LoVo (cell line): Measurements from ENCODE around the gene TPM4.
"Not testable (repeated sequence)": the region's sequence is repeated elsewhere in the genome, so short reads cannot be mapped to it uniquely, and the experiment has no call there.

Source experiments
- DNase-seq: peaks from one replicate; pipeline ENCODE4 v3.0.0-alpha.2; 2016; ENCODE audit warnings: low spot score

Gene TPM4

DNA sequence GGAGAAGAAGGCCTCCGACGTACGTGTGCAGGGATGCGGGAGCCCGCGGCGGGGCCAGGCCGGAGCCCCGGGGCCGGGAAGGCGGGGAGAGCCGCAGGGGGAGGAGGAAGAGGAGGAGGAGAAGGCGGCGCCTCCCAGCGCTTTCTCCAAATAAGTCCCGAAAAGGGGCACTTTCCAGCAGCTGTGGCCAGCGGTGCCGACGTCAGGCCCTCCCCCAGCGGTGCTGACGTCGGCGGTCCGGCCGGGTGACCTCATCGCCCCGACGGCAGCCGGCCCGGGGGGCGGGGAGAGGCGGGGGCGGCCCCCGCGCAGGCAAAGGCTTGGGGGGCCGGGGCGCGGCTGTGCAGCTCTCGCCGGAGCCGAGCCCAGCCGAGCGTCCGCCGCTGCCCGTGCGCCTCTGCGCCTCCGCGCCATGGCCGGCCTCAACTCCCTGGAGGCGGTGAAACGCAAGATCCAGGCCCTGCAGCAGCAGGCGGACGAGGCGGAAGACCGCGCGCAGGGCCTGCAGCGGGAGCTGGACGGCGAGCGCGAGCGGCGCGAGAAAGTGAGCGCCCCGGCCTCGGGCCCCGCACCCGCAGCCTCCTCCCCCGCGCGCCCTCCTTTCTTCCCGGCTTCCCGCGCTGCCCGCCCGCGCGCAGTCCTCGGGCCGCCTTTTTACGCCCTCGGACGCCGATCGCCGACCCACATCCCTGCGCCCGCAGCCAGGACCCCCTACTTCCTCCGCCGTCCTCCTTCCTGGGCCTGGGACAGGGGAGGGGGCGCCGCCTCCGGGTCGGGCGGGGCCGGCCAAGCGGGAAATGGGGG, at the start of gene TPM4:
Gene TPM4 (plus strand): TSS at position 342 of the 804 bp plus-strand sequence. CDS start 71 bp downstream, at position 413.
- peak; percentile 80 for DNase-seq

DNA sequence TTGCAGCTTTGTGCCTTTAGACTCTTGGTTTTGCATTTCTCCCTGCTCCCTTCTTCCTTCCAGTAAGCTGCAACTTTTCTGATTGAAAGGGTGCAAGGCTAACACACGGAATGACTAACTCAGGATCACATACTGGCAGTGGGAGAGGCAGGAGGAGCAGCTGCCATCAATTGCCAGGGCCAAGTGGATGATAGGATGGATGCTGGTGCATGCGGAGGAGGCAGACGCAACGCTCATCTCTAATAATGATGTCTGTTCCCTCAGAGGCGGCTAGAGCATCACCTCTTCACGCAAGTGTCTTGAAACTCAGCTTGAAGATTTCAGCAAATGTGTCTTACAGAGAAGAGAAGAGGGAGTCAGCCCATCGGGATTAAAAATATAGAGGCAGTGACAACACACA, 49.5 kb upstream of the TPM4 start:
- no peak for DNase-seq

DNA sequence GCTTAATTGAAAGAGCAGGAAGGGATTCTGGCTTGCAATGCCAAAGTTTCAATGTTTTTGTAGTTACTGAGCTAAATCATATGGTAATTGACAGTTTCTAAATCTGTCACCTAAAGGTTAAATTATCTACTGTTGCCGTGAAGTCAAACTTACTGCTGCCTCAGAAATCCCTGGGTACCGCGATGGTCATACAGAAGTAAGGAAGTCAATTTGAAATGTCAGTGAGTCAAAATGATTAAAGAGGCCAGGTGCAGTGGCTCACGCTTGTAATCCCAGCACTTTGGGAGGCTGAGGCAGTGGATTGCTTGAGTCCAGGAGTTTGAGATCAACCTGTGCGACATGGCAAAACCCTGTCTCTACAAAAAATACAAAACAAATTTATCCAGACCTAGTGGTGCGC, 48.8 kb upstream of the TPM4 start:
- no peak for DNase-seq

DNA sequence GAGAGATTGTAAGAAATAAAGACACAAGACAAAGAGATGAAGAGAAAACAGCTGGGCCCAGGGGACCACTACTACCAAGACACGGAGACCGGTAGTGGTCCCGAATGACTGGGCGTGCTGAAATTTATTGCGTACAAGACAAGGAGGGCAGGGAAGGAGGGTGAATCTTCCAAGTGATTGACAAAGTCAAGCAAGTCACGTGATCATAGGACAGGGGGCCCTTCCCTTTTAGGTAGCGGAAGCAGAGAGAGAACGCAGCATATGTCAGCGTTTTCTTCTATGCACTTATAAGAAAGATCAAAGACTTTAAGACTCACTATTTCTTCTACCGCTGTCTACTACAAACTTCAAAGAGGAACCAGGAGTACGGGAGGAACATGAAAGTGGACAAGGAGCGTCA, 46.1 kb upstream of the TPM4 start:
- DNase-seq: not testable (repeated sequence)

DNA sequence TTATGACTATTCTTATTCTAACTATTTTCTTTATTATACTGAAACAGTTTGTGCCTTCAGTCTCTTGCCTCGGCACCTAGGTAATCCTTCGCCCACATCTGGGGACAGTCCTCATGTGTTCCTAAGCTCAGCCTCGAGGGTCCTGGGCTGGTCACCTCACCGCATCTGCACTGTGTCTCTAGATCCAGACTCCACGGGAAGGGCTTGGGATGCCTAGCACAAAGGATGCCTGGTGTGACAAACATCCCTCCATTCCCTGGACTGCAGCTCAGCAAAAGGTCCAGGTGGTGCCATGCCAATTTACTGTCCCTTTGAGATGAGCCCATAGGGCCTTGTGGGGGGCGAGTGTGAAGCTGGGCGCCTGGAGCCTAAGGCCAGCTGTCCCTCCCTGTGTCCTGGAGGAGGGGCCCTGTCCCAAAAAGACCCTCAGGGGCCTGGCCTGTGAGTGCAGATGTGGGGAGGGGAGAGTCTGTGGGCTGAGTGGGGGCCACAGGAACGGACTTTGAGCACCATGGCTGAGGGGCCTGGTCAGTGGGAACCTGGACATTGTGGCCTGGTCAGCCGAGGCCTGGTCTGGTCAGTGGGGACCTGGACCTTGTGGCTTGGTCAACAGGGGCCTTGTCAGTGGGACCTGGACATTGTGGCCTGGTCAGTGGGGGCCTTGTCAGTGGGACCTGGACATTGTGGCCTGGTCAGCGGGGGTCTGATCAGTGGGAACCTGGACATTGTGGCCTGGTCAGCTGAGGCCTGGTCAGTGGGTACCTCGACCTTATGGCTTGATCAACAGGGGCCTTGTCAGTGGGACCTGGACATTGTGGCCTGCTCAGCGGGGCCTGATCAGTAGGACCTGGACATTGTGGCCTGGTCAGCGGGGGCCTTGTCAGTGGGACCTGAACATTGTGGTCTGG, 45.1 kb upstream of the TPM4 start:
- no peak for DNase-seq

DNA sequence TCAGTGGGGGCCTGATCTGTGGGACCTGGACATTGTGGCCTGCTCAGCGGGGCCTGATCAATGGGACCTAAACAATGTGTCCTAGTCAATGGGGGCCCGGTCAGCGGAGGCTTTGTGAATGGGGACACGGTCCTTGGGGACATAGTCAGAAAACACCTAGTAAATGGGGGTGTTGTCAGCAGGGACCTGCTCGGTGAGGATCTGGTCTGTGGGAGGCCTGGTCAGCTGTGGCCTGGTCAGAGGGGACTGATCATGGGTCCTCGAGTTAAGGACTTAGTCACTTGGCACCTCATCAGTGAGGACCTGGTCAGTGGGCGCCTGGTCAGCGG, 44.5 kb upstream of the TPM4 start:
- DNase-seq: no peak

DNA sequence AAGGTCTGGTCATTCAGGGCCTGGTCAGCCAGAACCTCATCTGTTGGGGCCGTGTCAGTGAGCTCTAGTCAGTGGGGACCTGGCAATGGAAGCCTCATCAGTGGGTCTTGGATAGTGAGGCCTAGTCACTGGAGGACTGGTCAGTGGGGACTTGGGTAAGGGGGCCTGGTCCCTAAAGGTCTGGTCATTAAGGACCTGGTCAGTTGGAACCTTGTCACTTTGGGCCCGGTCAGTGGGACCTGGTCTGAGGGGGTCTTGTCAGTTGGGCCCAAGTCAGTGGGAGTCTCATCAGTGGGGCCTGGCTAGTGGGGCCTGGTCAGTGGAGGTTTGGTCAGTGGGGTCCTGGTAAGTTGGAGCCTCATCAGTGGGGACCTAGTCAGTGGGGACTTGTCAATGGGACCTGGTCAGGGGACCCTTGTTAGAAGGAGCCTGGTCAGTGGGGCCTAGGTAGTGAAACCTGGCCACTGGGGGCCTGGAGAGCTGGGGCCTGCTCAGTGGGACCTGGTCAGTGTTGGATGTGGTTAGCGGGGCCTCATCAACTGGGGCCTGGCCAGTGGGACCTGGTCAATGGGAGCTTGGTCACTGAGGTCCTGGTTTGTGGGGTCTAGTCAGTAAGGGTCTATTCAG, 43.7 kb upstream of the TPM4 start:
- no peak for DNase-seq

DNA sequence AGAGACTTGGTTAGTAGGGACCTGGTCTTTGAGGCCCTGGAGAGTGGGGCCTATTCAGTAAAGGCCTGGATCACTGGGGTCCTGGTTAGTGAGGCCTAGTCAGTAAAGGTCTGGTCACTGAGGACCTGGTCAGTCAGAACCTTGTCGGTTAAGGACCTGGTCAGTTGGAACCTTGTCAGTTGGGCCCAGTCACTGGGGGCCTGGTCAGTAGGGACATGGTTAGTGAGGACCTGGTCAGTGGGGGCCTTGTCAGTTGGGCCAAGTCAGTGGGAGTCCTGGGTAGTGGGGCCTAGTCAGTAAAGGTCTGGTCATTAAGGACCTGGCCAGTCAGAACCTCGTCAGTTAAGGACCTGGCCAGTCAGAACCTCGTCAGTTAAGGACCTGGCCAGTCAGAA, 43.2 kb upstream of the TPM4 start:
- DNase-seq: no peak

DNA sequence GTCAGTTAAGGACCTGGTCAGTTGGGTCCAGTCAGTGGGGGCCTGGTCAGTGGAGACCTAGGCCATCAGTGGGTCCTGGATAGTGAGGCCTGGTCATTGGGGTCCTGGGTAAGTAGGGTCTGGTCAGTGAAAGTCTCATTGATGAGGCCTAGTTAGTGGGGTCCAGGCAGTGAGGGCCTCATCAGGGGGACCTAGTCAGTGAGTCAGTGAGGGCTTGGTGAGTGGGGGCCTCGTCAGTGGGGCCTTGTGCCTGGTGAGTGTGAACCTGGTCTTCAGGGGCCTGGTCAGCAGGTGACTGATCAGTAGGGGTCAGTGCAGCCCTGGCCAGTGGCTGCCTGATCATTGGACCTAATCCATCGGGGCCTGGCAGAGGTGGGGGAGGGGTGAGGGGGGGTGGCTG, 42.6 kb upstream of the TPM4 start:
- DNase-seq: no peak

DNA sequence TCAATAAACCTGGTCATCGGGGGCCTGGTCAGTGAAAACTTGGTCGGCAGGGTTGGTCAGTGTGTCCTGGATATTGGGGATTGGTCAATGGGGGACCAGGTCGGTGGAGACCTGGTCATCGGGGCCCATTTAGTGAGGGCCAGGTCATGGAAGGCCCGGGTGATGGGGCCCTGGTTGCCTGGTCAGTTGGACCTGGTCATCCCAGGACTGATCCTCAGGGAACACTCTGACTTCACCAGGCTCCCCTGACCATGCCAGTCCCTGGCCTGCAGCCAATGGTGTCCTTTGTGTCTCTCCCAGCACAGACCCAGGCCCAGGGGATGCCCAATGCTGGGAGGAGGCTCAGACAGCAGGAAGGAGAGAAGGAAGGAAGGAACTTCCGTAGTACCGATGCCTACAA, 42.1 kb upstream of the TPM4 start:
- DNase-seq: no peak

DNA sequence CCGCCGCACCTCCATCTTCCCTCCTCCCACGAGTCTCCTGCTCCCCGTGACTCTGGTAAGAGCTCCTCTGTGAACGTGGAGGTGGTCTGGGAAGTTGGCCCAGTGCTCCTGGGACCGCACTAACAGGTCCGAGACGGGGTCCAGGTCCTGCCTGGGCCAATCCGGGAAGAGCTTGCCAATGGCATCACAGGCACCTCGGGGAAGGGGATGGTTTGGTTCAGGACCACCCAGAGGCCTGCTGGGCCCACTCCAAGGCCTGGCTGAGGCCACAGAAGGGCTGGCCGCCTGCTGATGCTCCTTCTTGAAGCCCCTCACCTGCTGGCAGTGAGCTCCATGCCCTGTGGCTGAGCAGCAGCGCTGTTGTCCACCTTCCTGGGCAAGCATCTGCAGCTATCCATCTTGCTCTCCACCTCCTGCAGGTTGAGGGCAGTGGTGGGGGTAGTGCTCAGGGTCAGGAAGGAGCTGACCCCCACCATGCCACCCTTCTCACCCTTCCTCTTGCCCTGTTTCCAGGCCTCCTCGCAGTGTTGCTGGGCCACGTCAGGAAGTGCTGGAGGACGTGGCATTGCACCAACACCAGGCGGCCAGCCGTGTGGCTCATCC, 41.2 kb upstream of the TPM4 start:
- no peak for DNase-seq

DNA sequence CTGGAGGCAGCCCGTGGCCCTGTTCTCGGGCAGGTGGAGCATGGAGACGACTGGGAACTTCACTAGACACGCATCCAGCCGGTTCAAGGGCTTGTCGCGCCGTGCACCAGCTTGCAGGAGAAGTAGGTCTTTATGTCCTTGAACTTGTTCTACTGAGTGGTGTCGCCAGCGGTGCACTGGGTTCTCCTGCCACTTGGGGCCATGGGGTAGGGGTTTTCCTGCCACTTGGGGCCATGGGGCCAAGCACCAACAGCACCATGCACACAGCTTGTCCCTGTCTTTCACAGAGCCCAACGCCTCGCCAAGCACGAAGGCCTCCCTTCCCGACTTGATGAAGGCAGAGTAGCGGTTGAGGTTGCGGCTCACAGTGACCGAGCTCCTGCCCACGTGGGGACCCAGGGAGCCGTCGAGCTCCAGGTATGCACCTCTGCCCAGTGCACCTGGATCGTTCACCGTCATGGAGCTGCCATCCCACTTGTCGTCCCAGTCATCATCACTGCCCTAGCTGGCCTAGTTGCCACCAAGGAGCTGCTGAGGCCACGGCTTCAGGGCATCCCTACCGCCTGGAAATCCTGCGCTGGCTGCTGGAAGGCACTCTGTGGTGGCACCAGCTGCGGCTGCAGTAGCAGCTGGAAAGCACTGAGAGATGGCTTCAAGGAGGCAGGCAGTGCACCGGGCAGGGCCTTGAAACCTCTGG, 40.5 kb upstream of the TPM4 start:
- no peak for DNase-seq

DNA sequence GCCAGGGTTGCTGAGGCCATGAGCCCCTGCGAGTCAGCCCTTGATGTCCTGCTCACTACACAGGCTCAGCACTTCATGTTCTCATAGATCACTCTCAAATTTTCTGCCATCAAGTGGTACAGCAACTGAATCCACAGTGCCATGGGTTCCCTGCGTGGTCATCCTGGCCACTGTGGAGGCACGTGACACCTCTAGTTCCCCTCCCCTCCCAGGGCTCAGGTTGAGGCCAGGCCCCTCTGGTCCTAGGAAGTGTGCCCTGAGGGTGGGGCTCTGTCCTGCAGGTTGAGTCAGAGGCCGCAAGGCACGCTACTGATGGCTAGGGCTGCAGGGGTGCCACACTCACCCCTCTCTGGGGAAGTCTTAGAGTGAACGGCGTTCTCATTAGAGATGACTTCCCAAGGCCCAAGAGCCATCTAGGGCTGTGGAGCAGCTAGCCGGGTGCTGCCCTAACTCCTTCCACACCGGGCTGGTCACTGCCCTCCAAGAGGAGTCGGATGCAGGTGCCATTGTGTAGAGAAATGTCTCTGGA, 39.8 kb upstream of the TPM4 start:
- no peak for DNase-seq

DNA sequence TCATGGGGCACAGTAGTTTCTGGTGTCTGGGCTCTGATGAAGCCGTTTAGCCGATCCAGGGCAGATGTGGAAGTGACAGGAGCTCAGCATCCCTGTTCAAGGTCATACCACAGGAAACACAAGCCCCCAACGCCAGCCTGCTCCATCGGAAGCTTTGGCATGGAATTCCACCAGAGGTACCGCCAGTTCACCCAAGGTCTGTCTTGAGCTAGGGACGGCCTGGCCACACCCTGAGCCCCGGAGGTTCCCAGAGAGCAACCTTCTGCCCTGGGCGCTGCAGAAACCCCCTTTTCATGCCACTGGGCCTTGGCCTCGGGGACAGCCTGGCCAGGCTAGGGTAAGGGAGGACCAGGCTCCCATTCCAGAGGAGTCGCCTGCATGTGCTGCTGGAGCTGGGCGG, 39.4 kb upstream of the TPM4 start:
- no peak for DNase-seq

DNA sequence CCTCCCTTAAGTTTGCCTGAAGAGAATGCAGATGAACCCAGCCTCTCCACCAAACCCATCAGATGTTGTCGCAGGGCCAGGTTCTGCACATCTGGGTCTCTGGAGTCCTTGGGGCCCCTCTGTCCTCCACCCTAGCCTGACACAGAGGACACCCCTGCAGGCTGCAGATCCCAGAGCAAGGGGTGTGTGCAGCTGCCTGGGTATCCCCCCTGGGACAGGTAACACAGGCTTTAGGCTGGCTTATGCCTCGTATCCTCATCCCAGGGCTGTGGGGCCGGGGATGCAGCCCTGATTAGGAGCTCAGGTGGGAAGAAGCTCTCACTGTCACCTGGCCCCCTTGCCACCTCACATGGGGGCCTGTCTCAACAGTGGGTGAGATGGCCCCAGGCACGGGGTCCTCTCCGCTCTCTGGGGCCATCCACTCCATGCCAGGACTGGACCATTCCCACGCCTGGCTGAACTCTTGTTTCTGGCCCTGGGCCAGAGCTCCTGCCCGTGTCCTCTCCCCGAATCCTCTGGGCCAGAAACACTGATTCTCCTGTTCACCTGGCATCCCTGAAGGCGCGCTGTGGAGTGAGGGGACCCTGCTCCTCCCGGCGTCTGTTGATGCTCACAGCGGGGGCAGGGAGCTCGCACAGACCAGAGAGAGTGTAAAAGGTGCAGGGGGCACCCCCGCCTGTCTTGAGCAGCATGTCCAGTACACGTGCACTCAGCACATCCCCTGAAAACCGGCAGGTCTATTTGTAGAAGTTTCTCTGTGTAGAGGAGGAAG, 38.7 kb upstream of the TPM4 start:
- no peak for DNase-seq

DNA sequence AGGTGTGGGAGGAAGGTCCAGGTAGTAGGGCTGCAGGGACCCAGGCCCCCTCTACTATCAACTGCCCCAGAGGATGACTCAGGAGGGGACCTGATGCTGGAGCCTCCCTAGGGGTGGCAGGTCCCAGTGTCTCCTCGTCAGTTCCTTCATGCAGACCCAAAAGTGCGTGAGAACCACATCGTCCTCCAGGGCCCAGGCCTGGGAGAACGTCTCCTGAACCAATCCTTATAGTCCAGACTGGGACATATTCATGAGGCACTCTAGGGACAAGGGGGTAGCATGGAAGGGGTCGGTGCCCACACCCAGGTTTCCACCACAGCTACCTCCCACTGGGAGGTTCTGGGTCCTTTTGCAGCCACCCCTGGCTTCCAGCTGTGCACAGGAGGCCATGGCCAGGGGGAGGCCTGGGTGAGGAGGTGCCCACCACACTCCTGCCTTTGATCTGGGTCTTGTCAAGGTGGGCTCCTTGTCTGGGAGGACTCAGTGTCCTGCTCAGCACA, 38.0 kb upstream of the TPM4 start:
- no peak for DNase-seq

DNA sequence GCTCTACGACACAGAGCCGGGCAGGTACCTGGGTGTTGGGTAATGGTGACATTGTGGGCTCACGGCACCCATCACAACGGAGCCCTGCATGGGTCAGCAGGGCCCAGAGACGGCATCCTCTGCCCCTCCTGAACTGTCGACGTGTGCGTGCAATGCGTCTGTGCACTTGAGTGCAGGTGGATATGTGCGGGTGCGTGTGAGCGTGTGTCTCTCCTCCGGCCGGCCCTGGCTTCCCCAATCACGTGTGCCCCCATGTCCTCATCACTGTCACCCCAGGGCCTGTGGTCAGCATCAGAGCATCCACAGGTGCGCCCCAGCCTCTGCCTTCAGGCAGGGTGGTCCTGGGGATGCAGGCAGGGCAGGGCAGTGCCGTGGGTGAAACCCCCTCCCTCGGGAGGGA, 37.2 kb upstream of the TPM4 start:
- no peak for DNase-seq

DNA sequence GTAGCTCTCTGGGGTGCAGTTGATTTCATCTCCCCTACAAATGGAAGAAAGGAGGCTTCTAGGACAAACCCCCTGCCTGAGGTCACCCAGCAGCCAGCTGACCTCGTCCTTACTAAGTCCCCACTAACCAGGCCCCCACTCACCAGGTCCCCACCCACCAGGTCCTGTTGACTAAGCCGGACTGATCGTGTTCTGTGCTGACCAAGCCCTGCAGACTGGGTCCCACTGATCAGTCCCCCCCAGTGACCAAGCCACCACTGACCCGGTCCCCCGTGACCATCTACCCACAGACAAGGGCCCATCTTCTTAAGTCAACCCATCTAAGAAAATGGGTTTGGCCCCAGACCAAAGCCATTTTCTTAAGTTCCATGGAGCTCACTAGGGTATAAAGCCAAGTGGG, 36.8 kb upstream of the TPM4 start:
- no peak for DNase-seq

DNA sequence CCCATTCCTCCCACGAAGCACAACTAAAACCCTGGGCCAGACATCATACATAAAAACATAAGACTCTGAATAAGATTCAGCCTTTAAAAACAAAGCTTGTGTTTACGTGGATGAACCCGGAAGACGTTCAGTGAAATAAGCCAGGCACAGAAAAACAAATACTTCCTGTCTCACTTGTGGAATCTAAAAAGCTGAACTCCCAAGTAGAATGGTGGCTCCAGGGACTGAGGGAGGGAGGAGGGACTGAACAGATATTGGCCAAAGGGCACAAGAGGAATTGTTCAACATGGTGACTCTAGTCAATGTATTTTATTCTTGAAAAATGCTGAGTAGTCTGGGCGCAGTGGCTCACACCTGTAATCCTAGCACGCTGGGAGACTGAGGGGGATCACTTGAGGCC, 35.7 kb upstream of the TPM4 start:
- DNase-seq: no peak

DNA sequence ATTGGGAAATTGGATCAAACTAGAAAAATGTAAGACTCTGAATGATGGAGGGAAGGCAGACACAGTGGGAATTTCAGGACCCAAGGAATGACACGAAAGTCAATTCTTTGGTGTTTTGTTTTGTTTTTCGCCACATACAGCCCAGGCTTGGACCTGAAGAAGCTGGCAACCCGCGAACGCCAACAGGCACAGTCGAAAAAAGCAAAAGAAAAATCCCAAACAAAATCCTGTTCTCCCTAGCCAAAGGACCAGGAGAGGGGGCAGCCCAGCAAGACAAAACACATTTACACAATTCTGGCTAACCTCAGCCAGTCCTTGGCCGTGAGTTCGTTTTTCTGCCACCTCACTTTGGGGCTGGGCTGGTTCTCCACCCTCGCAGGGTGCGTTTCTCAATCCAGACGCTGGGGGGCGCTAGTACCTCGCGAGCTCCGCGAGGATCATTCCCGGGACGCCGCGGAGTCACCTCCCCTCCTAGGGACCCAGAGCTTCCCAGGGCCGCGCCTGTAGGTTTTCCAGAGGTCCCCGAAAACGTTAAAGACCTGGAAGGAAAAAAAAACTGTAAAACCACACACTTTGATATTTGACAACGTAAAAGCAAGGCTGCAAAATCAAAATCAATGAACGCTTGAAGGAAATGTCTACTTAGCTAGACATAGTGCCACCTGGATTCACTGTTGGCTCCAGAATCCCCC, 34.9 kb upstream of the TPM4 start:
- peak; percentile 78 for DNase-seq
